Activated B cell treated with CpG ODN at 0.5 μM for 24 hours (primary cell): ENCODE data around the gene MAGOH. TPM values are rescaled to one million over a fixed set of nuclear protein-coding genes. Genes with fewer than 3 reads are reported as not detected.

Experiments used
- ATAC-seq: fragments of 200-7000 bp; cut with Tn5 transposase; one replicate; pipeline ENCODE4 v1.10.0; 2021; ENCODE audit warnings: low read depth, mild to moderate bottlenecking, moderate library complexity
- CTCF ChIA-PET: fragments of 350-600 bp; sonication (Branson Sonifier 250); formaldehyde crosslinking; loops from one replicate; lab custom pipeline; 2021; ENCODE audit warnings: antibody characterized with exemption; lab: Charles Lee
- POLR2A ChIA-PET: fragments of 350-600 bp; sonication (Branson Sonifier 250); formaldehyde crosslinking; loops from one replicate; lab custom pipeline; 2021; ENCODE audit warnings: antibody characterized with exemption; lab: Charles Lee
- DNase-seq: peaks from one replicate; pipeline ENCODE4 v3.0.0; 2022
- H3K27ac Mint-ChIP-seq: one replicate; pipeline ENCODE4 v1.8.0; 2020; ENCODE audit warnings: mixed read lengths
- H3K27me3 Mint-ChIP-seq: one replicate; pipeline ENCODE4 v1.8.0; 2021; ENCODE audit warnings: mixed read lengths
- H3K36me3 Mint-ChIP-seq: one replicate; pipeline ENCODE4 v1.8.0; 2021; ENCODE audit warnings: low read depth, mixed read lengths
- H3K4me1 Mint-ChIP-seq: one replicate; pipeline ENCODE4 v1.8.0; 2021; ENCODE audit warnings: mixed read lengths
- H3K4me3 Mint-ChIP-seq: one replicate; pipeline ENCODE4 v1.8.0; 2020; ENCODE audit warnings: mild to moderate bottlenecking, mixed read lengths
- H3K9me3 Mint-ChIP-seq: one replicate; pipeline ENCODE4 v1.8.0; 2020; ENCODE audit warnings: mixed read lengths
- CTCF ChIP-seq: fragments of 200-600 bp; IDR thresholded peaks from one replicate; pipeline ENCODE4 v1.8.0; 2022; ENCODE audit warnings: antibody characterized with exemption, mild to moderate bottlenecking
- intact Hi-C: fragments of 100-400 bp; cut with micrococcal nuclease; formaldehyde crosslinking; loops from one replicate; pipeline ENCODE4 v1.15.1; 2024
- total RNA-seq: library from RNA; stranded (reverse); gene quantifications from 2 replicates; pipeline ENCODE4 v1.2.3, GENCODE V29; 2022

The MAGOH gene
- total RNA-seq, 1 donor from 2014 or later: 56.6 TPM

GRCh38 chr1:53182111-53182593, 56.2 kb downstream of the MAGOH start:
- no peaks in the 10 kb centered on the region for H3K9me3 Mint-ChIP-seq
- POLR2A ChIA-PET: no interaction called here
- H3K27ac Mint-ChIP-seq: no peak overlapping the region
- H3K4me3 Mint-ChIP-seq: no peak overlapping the region
- peaks cover 16% of the 10 kb centered on the region for H3K27me3 Mint-ChIP-seq
- CTCF ChIA-PET: interaction anchor here (0.8 to 3.5 kb wide), 6 partner anchors 11 to 483 kb away, joined by 3 to 21 read pairs (median 4); partner anchors contain the start of gene CPT2
- no peaks in the 10 kb centered on the region for H3K36me3 Mint-ChIP-seq
- DNase-seq: peak; percentile 62
- no peaks in the 10 kb centered on the region for H3K4me1 Mint-ChIP-seq
- TF ChIP-seq CTCF: peak; percentile 57
- ATAC-seq: peak; percentile 71
- intact Hi-C loops: loop anchor here (1.0 to 5.0 kb wide), 3 partner anchors 255 to 1055 kb away; partner anchors contain the start of gene SCP2

- Mint-ChIP-seq H3K27me3 (peaks cover 18% of the 10 kb centered on the region), H3K9me3 (no peaks in the 10 kb centered on the region), H3K36me3 (no peaks in the 10 kb centered on the region), H3K4me1 (no peaks in the 10 kb centered on the region), H3K27ac (no peak overlapping the region), H3K4me3 (no peak overlapping the region)
- POLR2A ChIA-PET: no interaction called here
- DNase-seq (no peak), ATAC-seq (no peak)
- no peak for TF ChIP-seq CTCF
- intact Hi-C loops: loop anchor here (5.0 kb wide), 2 partner anchors 254 to 1054 kb away; partner anchors contain the start of gene SCP2
- CTCF ChIA-PET: interaction anchor here (0.7 to 3.5 kb wide), 4 partner anchors 9 to 213 kb away, joined by 3 to 21 read pairs (median 7); partner anchors contain the start of gene CPT2
Observed at GRCh38 chr1:53180951-53181350, 57.4 kb downstream of the MAGOH start.

GRCh38 chr1:53180226-53180625, 58.1 kb downstream of the MAGOH start:
- Mint-ChIP-seq H3K4me1 (no peaks in the 10 kb centered on the region), H3K4me3 (no peak overlapping the region), H3K36me3 (no peaks in the 10 kb centered on the region), H3K27ac (no peak overlapping the region), H3K9me3 (no peaks in the 10 kb centered on the region), H3K27me3 (peaks cover 23% of the 10 kb centered on the region)
- no peak for ATAC-seq
- DNase-seq: no peak
- no peak for TF ChIP-seq CTCF
- ChIA-PET POLR2A (no interaction called here), CTCF (interaction anchor here (1.7 to 3.5 kb wide), 3 partner anchors 13 to 214 kb away, joined by 5 to 21 read pairs (median 9); partner anchors contain the start of gene CPT2)
- intact Hi-C loops: loop anchor here (5.0 kb wide), 2 partner anchors 253 to 1053 kb away; partner anchors contain the start of gene SCP2

Other genes starting within 250 kb of the MAGOH start
- gene PODN, start 176.3 kb downstream of the MAGOH start, total RNA-seq: not detected in 2 replicates
- not detected in 2 replicates for gene SLC1A7, start 95.9 kb downstream of the MAGOH start, total RNA-seq
- gene CPT2, start 41.7 kb downstream of the MAGOH start, total RNA-seq: 12.5 and 15.7 TPM in 2 replicates
- 48.9 and 51.8 TPM in 2 replicates for gene CZIB, start 17.9 kb downstream of the MAGOH start, total RNA-seq
- gene LRP8, start 89.6 kb upstream of the MAGOH start, total RNA-seq: 25.1 and 40.6 TPM in 2 replicates
- gene DMRTB1, start 220.9 kb upstream of the MAGOH start, total RNA-seq: not detected in 2 replicates